Medulla oblongata (tissue), 1 donor: ENCODE results near the gene NAGPA.
A peak's percentile ranks its signal among the peaks of the same experiment; 100 is the strongest.
"Not testable (repeated sequence)": the region's sequence is repeated elsewhere in the genome, so short reads cannot be mapped to it uniquely, and the experiment has no call there.

Experiments used
- DNase-seq: peaks from one replicate; pipeline ENCODE4 v3.0.0-alpha.2; 2015; ENCODE audit errors: extremely low spot score

NAGPA gene

DNA sequence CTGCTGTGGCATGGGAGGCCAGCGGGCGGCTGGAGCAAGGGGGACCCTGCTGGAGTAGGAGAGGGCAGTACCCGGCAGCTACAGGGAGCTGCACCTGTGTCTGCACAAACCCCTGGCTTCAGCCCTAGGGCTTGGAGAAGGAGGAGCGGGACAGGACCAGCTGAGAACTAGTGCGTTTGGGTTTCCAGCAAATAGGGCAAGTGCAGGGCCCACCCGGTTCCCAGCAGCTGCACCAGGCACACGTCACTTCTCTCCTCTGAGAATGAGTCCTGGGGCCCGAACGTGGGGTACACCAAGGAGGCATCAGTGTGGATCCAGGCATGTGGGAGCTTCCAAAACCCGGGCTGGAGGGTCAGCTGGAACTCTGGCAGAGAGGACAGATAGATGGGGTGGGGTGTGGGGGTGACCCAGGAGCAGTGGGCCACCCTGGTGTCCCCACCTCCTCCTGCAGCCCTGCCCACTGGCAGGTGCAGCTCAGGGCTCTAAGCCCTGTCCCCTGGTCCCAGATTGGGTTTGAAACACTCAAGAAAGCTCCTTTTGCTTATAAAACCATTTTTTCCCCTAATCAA, 26.4 kb upstream of the NAGPA start:
- DNase-seq: no peak

DNA sequence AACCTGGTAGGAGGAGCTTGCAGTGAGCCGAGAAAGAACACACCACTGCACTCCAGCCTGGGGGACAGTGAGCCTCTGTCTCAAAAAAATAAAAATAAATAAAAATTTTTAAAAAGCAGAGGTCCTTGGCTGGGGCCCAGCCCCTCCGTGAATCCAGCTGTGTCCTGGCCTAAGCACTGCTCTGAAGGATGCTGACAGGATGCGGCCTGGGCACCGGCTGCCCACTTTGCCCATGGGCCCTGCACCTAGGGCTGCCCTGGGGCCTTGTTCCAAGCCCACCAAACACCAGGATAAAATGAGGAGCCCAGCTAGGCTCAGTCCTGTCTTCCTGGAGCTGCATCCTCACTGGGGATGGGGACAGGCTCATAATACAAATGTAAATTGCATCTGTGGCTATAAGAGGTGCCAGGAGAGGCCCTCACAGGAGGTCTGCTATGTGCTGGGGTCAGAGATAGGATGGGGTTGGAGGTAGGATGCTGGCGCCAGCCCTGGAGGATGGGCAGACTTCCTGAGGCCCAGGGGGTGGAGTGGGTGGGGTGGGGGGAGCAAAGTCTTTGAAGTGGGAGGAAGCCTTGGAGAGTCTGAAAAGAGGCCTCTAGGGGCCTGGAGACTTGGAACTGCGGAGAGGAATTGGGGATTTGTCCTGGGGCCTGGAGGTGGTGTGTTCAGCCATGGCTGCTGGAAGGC, 25.8 kb upstream of the NAGPA start:
- DNase-seq: no peak

- peak; percentile 22 for DNase-seq
Measured at GRCh38 chr16:5058476-5058875, 24.7 kb upstream of the NAGPA start.

DNA sequence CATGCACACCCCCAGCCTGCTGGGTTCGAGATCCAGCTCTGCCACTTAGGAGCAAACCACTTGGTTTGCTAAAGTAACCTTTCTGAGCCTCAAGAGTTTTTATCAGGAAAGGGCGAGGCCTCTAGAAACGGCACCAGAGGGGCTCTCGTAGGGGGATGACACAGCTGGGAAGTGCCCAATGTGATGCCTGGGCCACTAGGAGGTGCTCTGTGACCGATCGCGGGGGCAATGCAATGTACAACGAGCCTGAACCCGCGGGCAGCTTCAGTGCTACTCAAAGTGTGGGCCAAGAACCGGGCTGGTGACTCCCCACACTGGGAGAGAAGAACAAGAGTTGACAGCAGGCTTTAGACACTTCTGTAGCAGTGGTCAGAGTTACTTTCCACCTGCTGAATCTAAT, 22.6 kb upstream of the NAGPA start:
- no peak for DNase-seq

DNA sequence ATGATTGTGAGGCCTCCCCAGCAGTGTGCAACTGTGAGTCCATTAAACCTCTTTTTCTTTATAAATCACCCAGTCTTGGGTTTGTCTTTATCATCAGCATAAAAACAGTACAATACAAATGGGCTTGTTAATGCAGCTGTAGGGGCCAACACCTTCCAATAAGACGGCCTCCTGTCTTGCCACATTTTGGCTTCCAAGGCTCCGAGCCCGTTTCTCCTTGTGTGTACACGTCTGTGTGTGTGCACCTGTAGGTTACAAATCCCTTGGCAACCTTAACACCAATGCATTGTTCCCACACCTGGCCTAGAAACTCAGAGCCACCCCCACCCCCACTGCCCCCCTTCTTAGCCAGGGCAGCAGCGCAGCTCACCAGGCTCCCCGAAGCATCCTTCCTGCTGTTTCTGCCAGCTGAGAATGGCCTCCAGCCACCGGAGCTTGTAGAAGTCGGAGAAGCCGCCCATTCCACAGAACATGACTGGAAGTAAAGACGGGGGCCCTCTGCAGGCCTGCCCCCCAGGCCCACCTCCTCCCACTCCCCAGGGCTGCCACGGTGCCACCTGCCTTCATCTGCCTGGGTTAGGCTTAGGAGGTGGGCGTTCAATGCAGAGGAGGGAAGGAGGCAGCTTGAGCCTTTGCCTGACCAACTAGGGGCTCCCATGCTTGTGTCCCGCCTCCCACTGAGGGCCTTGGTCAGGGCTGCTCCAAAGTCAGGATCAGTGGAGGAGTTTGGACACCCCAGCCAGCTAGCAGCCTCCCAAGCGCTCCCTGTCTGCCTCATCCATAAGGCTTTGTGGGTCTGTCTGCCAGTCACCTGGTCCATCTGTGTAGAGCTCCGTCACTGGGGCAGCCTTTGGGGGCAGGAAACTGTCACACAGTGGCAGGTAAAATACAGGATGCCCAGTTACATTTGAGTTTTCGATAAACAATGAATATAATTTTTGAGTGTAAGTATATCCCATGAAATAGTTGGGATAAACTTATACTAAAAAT, 21.4 kb upstream of the NAGPA start:
- no peak for DNase-seq

GRCh38 chr16:5046914-5047313, 13.2 kb upstream of the NAGPA start:
- DNase-seq: no peak

DNA sequence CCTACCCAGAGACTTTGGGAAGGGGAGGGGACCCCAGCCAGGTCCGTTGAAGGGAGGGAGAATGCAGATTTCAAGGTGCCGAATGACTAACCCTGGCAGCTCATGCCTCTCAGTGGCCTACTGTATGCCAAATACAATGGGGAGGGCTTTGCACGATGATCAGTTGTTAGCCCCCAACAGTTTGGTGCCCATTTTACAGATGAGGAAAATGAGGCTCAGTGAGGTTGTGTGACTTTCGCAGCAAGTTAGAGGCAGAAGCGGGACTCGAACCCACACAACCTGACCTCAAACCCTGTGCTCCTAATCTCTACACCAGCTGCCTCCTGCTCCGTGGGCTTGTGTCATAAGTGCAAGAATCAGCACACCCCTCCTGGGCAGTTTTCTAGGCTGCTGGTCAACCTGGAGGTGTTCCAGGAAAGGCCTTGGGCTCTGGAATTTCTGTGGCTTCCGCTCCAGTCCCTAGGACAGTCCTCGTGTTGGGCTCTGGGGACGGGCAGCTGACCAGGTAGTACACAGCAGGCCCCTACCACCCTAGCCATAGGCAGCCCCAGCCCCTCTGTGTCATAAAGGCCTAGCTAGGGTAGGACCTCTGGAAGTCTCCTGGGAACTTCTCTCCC, 11.9 kb upstream of the NAGPA start:
- DNase-seq: no peak

- DNase-seq: not testable (repeated sequence)
Measured at GRCh38 chr16:5044581-5044980, 10.8 kb upstream of the NAGPA start.

DNA sequence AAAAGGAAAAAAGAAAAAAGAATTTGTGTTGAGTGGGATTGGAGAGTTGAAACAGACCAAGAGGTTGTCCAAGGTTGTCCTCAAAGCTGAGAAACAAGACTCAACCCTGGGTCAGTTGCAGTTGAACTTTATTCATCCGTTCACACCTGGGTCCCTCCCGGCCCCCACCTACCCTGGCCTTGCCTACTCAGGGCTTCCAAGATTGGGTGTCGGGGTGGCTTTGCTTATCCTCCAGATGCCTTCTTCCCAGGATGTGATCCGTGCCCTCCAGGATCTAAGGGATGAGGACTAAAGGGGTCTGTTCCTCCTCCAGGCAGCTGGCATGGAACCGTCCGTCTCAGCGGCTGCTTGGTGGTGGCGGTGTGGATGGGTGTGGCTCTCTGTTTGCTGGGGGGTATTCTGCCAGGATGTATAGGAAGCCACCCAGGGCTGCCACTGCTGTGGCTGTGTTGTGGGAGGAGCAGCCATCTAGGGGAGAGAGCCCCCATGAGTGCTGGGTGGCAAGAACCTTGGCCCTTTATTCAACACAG, 10.3 kb upstream of the NAGPA start:
- no peak for DNase-seq

DNA sequence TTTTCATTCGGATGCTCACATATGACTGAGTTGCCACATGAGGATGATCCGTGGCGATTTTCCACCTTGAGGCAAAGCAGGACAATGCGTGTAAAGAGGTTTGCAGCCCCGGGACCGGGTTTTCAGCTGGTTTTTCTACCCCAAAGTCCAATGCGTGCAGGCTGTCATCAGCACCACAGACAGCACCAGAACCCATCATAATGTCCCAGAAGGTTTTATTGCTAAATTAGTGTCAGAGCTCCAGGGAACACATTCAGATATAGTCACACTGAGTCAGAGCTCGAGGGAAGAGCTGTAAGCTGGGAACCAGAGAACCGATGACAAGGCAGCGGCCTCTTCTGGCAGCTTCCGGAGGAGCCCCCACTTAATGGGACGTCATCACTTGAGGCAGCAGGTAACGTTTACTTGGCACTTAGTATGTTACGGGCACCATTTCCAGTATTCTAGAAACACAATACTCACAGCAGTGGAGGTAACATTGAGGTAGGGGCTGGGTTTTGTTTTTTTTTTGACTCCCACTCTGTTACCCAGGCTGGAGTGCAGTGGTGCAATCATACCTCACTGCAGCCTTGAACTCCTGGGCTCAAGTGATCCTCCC, 8.9 kb upstream of the NAGPA start:
- no peak for DNase-seq

DNA sequence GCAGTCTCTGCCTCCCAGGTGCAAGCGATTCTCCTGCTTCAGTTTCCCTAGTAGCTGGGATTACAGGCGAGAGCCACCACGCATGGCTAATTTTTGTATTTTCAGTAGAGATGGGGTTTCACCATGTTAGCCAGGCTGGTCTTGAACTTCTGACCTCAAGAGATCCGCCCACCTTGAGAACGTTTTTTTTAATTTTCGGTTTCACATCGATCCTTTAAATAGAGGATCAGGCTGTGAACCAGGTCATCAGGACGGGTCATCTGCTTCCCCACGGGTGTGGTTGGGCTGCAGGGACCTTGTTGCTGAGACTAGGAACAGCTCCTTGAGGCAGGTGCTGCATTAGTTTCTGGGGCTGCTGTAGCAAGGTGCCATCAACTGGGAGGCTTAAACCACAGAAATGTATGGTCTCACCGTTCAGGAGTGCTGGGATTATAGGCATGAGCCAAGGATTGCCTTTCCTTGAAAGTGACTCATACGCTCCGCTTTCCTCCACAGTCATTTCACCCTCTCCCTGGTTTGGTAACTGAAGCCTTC, 7.9 kb upstream of the NAGPA start:
- no peak for DNase-seq

DNA sequence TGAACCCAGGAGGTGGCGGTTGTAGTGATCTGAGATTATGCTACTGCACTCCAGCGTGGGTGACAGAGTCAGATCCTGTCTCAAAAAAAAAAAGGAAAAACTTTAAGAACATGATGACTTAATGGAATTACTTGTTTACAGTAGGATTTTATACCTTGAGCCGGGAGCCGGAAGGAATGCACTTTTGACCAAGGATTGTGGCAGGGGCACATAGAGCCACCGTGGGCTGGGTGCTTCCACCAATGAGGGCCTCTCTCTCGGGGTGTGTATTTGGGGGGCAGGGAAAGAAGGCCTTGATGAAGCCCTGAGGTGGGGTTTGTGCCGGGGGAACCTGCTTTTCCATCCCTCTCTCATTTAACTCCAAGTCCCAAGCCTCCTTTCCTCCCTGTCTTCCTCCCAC, 6.7 kb upstream of the NAGPA start:
- no peak for DNase-seq

DNA sequence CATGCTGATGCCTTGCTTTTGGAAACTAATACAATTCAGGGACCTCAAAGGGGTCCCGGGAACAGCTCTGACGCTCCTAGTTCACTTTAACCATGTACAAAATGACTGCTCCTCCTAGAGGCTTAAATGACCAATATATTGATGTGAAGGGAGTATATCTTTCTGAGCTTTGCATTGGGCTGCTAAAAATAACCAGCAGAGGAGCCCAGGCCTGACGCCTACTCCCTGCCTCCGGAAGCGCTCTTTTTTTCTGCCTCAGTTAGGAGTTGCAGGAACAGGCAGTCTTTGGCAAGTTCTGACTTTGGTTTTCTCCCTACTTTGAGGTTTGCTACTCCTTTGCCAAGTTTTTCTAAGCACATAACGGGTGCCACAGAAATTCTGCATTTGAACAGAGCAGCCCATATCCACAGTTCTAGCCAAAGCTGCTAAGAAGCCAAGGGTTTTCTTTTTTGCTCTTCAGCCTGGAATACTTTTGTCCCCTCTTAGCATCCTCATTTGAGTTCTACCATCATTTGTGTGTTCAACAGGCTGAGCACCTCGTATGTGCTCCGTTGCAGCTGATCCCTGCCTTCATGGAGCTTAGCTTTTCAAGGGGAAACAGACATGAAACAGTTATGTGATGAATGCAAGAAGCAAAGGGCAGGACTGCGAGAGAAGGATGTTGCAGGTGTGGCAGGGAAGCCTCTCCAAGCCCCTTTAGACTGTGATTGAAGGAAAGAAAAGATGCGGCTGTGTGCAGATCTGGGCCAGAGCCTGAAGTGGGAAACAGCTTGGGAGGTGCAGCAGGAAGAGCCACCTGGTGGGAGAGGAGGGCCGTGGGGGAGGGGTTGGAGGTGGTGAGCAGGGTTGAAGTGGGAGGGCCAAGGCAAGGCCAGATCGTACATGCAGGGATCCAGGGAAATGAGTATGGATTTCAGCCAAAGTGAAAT, 2.8 kb upstream of the NAGPA start:
- peak; percentile 35 for DNase-seq

GRCh38 chr16:5035909-5036227, 2.1 kb upstream of the NAGPA start:
- no peak for DNase-seq

DNA sequence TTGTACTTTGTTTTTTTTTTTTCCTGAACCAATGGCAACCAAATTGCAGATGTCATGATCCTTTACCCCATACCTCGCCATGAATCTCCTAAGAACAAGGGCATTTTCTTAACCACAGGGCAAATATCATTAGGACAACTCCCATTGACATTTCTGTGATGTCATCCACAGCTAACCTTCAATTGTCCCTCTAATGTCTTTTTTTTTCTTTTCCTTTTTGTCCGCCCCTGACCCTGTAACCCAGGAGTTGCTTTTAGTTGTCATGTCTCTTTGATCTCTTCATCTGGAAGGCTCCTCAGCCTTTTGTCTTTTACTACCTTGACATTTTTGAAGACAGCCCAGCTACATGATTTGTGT, 410 bp upstream of the NAGPA start:
- DNase-seq: no peak

GRCh38 chr16:5032748-5033167, 977 bp downstream of the NAGPA start:
- no peak for DNase-seq

- DNase-seq: no peak
Measured at GRCh38 chr16:5031601-5032000, 2.1 kb downstream of the NAGPA start.

DNA sequence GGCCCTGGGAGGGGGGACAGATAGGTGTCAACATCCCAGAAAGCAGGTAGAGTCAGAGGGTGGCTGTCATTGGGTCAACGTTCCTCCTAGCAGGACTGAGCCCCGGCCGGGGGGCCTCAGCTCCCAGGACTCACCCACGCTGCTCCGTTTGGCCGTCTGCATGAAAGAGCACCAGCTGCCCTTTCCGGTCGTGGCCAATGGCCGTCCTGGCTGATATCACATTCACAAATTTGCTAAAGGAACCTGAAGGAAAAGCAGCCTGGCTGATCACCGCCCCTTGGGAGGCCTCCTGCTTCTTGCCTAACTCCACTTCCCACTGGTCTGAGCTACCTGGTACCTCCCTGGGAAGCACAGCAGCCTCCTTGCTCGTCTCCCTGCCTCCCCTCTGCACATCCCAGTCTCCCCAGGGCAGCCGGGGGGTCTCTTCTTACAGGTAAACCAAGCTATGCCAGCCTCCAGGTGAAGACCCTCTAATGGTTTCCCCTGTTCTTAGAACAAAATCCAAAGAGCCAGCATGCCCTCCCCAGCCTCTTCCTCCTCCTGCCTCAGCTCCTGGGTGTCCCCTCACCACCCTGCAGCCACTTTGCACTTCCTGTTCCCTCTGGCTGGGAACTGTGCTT, 3.4 kb downstream of the NAGPA start:
- no peak for DNase-seq

DNA sequence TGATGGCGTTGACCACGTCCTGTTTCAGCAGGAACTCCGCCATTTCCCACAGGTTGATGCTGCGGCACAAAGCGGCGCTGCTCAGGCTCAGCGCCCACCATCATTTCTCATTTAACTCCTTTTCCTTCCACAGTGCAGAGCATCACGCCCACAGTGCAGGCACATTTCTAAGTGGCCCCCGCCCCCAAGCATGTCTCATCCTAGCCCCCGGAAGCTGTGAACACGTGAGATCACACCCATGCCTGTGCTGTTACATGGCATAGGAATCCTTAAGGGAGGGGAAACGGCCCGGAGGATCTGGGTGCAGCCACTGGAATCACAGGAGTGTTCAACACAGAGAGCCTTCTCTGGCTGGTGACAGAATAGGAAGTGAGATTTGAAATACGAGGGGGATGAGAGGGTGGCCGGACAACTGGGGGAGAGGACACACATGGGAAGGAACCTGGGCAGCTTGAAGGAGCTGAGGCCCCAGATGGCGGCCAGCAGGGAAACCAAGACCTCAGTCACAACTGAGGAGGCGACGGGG, 4.7 kb downstream of the NAGPA start:
- DNase-seq: no peak
